ENCODE measurements around the gene SLIT3.

- TF ChIP-seq CTCF (IDR thresholded peaks at IDR 0.05) = no peak
- no peak for TF ChIP-seq POLR2A (IDR thresholded peaks at IDR 0.05)
Measured at GRCh38 chr5:168952196-168952595, 348.7 kb downstream of the SLIT3 start.

Measured in Peyer's patch (tissue), 4 donors.